Aorta (tissue), 5 donors: ENCODE data around the gene RNF213. TPM values are rescaled to one million over a fixed set of nuclear protein-coding genes. Genes with fewer than 3 reads are reported as not detected.
"Not testable (repeated sequence)": the region's sequence is repeated elsewhere in the genome, so short reads cannot be mapped to it uniquely, and the experiment has no call there.

ENCODE experiments used
- ATAC-seq: fragments of 200-7000 bp; cut with Tn5 transposase; one replicate; pipeline ENCODE4 v1.9.1; 2022; ENCODE audit warnings: moderate library complexity; ENCODE audit not compliant: low FRiP score
- DNase-seq, 2 donors: peaks; one replicate each; pipeline ENCODE4 v3.0.0-alpha.2; 2020
- H3K27ac ChIP-seq, 2 donors: one replicate each; pipeline ENCODE4 v1.5.1; 2013; ENCODE audit warnings: low read length in 2 of 2, mild to moderate bottlenecking in 2 of 2, moderate library complexity in 2 of 2, control low read depth in 1 of 2, inconsistent platforms in 1 of 2, low read depth in 1 of 2
- H3K27me3 ChIP-seq, 2 donors: one replicate each; pipeline ENCODE4 v1.6.1; 2013; ENCODE audit warnings: control low read depth in 1 of 2, low read length in 1 of 2, mild to moderate bottlenecking in 1 of 2, moderate library complexity in 1 of 2; ENCODE audit not compliant: insufficient read depth in 2 of 2, control insufficient read depth in 1 of 2
- H3K36me3 ChIP-seq, 2 donors: one replicate each; pipeline ENCODE4 v1.6.1; 2013; ENCODE audit warnings: control low read depth in 1 of 2, low read length in 1 of 2, mild to moderate bottlenecking in 1 of 2; ENCODE audit not compliant: insufficient read depth in 2 of 2, control insufficient read depth in 1 of 2
- H3K4me1 ChIP-seq, 2 donors: one replicate each; pipeline ENCODE4 v1.6.1; 2013; ENCODE audit warnings: low read length in 2 of 2, control low read depth in 1 of 2, mild to moderate bottlenecking in 1 of 2, moderate library complexity in 1 of 2; ENCODE audit not compliant: insufficient read depth in 2 of 2, control insufficient read depth in 1 of 2
- H3K4me3 ChIP-seq, 2 donors: one replicate each; pipeline ENCODE4 v1.5.1; 2013; ENCODE audit warnings: low read length in 2 of 2, control low read depth in 1 of 2, mild to moderate bottlenecking in 1 of 2
- H3K9me3 ChIP-seq: one replicate; pipeline ENCODE4 v1.6.1; 2013; ENCODE audit warnings: mild to moderate bottlenecking, low read length; ENCODE audit not compliant: control insufficient read depth
- WGBS, 2 donors: extraction: QIAGEN DNeasy Blood & Tissue Kit; methylation state at CpG; one replicate each; pipeline ENCODE4 v1.1.7; 2013; 5-methylcytosine and 5-hydroxymethylcytosine counted together
- intact Hi-C, 2 donors: fragments of 100-400 bp; cut with DNase I; formaldehyde crosslinking; loops; one replicate each; pipeline versions ENCODE4 v1.14.2 to v1.15.0; 2022
- polyA plus RNA-seq, 2 donors: library from polyadenylated mRNA; stranded (reverse); fragments of 200-250 nt; gene quantifications; one replicate each; pipeline ENCODE4 v1.2.3, GENCODE V29; 2013
- total RNA-seq, 2 donors: library from RNA; stranded (reverse); fragmentation: NEBNext Ultra II Directional; extraction: Animal tissue kit (Norgen Biotek cat#: 25700); gene quantifications; one replicate each; pipeline ENCODE4 v1.2.1, GENCODE V29; 2021
- donor health status: healthy with polysubstance abuse.
- donor health status: Bipolar disorder and iron deficiency.
- donor health status: DM: no; HTN: no; CAD: no.
- donor health status: DM: no; HTN: no; CAD: no.
- donor health status: DM: yes; HTN: yes; CAD: no.

Gene RNF213
- total and polyA plus RNA-seq, 4 donors: 18.7 to 231 (median 105) TPM

GRCh38 chr17:80252871-80253270, 7.8 kb upstream of the RNF213 start:
- Histone ChIP-seq H3K27ac (peak overlapping the region in 1 of 2 donors; percentile 24), H3K9me3 (no peaks in the 10 kb centered on the region), H3K4me1 (no peaks in the 10 kb centered on the region), H3K36me3 (no peaks in the 10 kb centered on the region), H3K27me3 (no peaks in the 10 kb centered on the region), H3K4me3 (no peak overlapping the region)
- DNase-seq (peak in 1 of 2 donors; percentile 72), ATAC-seq (no peak)
- WGBS, 2 donors: 66 to 70% methylated on average over 13 of the region's 13 CpGs
- intact Hi-C loops: loop anchor here (2.0 to 10.0 kb wide), 2 partner anchors 30 to 108 kb away; partner anchors contain the start of gene EIF4A3 (in 1 of the 2)

- no peaks in the 10 kb centered on the region for H3K4me1 ChIP-seq
- H3K27me3 ChIP-seq: no peaks in the 10 kb centered on the region
- WGBS, 2 donors: 88 to 90% methylated on average over 21 of the region's 21 CpGs
- no peak overlapping the region for H3K4me3 ChIP-seq
- ATAC-seq (no peak), DNase-seq (no peak)
- no peaks in the 10 kb centered on the region for H3K9me3 ChIP-seq
- peak overlapping the region in 1 of 2 donors; percentile 94 for H3K27ac ChIP-seq
- H3K36me3 ChIP-seq: no peaks in the 10 kb centered on the region
- intact Hi-C loops: loop anchor here (2.0 to 10.0 kb wide), 2 partner anchors 31 to 109 kb away; partner anchors contain the start of gene EIF4A3 (in 1 of the 2)
Observed at GRCh38 chr17:80253631-80254395, 6.8 kb upstream of the RNF213 start.

GRCh38 chr17:80254396-80255251, 6.0 kb upstream of the RNF213 start:
- ATAC-seq: peak; percentile 73
- Histone ChIP-seq H3K27me3 (no peaks in the 10 kb centered on the region), H3K27ac (peak overlapping the region in 1 of 2 donors; percentile 94), H3K4me3 (no peak overlapping the region), H3K36me3 (no peaks in the 10 kb centered on the region), H3K9me3 (no peaks in the 10 kb centered on the region), H3K4me1 (no peaks in the 10 kb centered on the region)
- DNase-seq: peak in 1 of 2 donors; percentile 65
- WGBS, 2 donors: 53 to 60% methylated on average over 13 of the region's 13 CpGs
- intact Hi-C loops: loop anchor here in 1 of 2 donors (10.0 kb wide), 1 partner anchor 110 kb away; the partner anchor contains the start of gene EIF4A3

GRCh38 chr17:80256034-80256350, 4.7 kb upstream of the RNF213 start:
- no peaks in the 10 kb centered on the region for H3K27me3 ChIP-seq
- no peak overlapping the region for H3K4me3 ChIP-seq
- intact Hi-C loops: loop anchor here in 1 of 2 donors (10.0 kb wide), 1 partner anchor 111 kb away; the partner anchor contains the start of gene EIF4A3
- ATAC-seq (no peak), DNase-seq (no peak)
- H3K4me1 ChIP-seq: no peaks in the 10 kb centered on the region
- no peaks in the 10 kb centered on the region for H3K9me3 ChIP-seq
- H3K36me3 ChIP-seq: no peaks in the 10 kb centered on the region
- 97 to 99% methylated on average over 5 of the region's 5 CpGs for WGBS, 2 donors
- H3K27ac ChIP-seq: no peak overlapping the region

GRCh38 chr17:80257716-80258213, 2.9 kb upstream of the RNF213 start:
- 83 to 88% methylated on average over 14 of the region's 14 CpGs for WGBS, 2 donors
- Histone ChIP-seq H3K4me3 (no peak overlapping the region), H3K36me3 (no peaks in the 10 kb centered on the region), H3K27me3 (no peaks in the 10 kb centered on the region), H3K4me1 (no peaks in the 10 kb centered on the region), H3K27ac (no peak overlapping the region), H3K9me3 (no peaks in the 10 kb centered on the region)
- DNase-seq: no peak
- no peak for ATAC-seq
- intact Hi-C loops: loop anchor here in 1 of 2 donors (10.0 kb wide), 1 partner anchor 113 kb away; the partner anchor contains the start of gene EIF4A3

- not testable (repeated sequence) for H3K36me3 ChIP-seq, DNase-seq, H3K27me3 ChIP-seq, ATAC-seq, H3K4me3 ChIP-seq, H3K9me3 ChIP-seq, H3K4me1 ChIP-seq, H3K27ac ChIP-seq
- intact Hi-C loops: loop anchor here in 1 of 2 donors (10.0 kb wide), 1 partner anchor 113 kb away; the partner anchor contains the start of gene EIF4A3
- WGBS, 2 donors: 86 to 93% methylated on average over 2 of the region's 2 CpGs
Observed at GRCh38 chr17:80258296-80258695, 2.4 kb upstream of the RNF213 start.

GRCh38 chr17:80259457-80260068, 1.1 kb upstream of the RNF213 start:
- Histone ChIP-seq H3K27me3 (no peaks in the 10 kb centered on the region), H3K36me3 (no peaks in the 10 kb centered on the region), H3K27ac (peak overlapping the region in 1 of 2 donors; percentile 89), H3K4me3 (peak overlapping the region; percentile 51 to 74), H3K4me1 (no peaks in the 10 kb centered on the region), H3K9me3 (no peaks in the 10 kb centered on the region)
- no peak for DNase-seq
- intact Hi-C loops: loop anchor here in 1 of 2 donors (10.0 kb wide), 1 partner anchor 115 kb away; the partner anchor contains the start of gene EIF4A3
- no peak for ATAC-seq
- WGBS, 2 donors: 37 to 42% methylated on average over 18 of the region's 18 CpGs

- no peaks in the 10 kb centered on the region for H3K27me3 ChIP-seq
- DNase-seq: peak; percentile 86 to 93
- no peaks in the 10 kb centered on the region for H3K4me1 ChIP-seq
- peak overlapping the region; percentile 70 to 89 for H3K27ac ChIP-seq
- H3K36me3 ChIP-seq: no peaks in the 10 kb centered on the region
- no peaks in the 10 kb centered on the region for H3K9me3 ChIP-seq
- H3K4me3 ChIP-seq: peak overlapping the region; percentile 51 to 74
- peak; percentile 80 for ATAC-seq
- 0 to 1% methylated on average over 16 to 63 of the region's 63 CpGs for WGBS, 2 donors
- intact Hi-C loops: no loop called here
Observed at GRCh38 chr17:80260069-80260535, 550 bp upstream of the RNF213 start.
